ENCODE data around the gene ZNF282.

The ZNF282 gene

GRCh38 chr7:149220534-149220933, 25.2 kb downstream of the ZNF282 start:
- no peak; the same call in 2 of the 3 replicates for ATAC-seq
- no peak for TF ChIP-seq ISL1 (CRISPR knock-in tag; IDR thresholded peaks at IDR 0.05)
- TF ChIP-seq OSR1 (CRISPR knock-in tag; IDR thresholded peaks at IDR 0.05), result no peak
- no peak for TF ChIP-seq GLIS3 (CRISPR knock-in tag; IDR thresholded peaks at IDR 0.05)
- no peak for TF ChIP-seq ZFP30 (CRISPR knock-in tag; IDR thresholded peaks at IDR 0.05)
- no peak for TF ChIP-seq ZFP3 (CRISPR knock-in tag; IDR thresholded peaks at IDR 0.05)
- TF ChIP-seq TSHZ2 (CRISPR knock-in tag; IDR thresholded peaks at IDR 0.05), result no peak
- TF ChIP-seq SNAI2 (CRISPR knock-in tag; IDR thresholded peaks at IDR 0.05), result no peak
- TF ChIP-seq BACH2 (CRISPR knock-in tag; IDR thresholded peaks at IDR 0.05; ENCODE audit: borderline replicate concordance), result no peak
- no peak for TF ChIP-seq ESRRG (CRISPR knock-in tag; IDR thresholded peaks at IDR 0.05)
- TF ChIP-seq CREB5 (CRISPR knock-in tag; IDR thresholded peaks at IDR 0.05; ENCODE audit: low read depth), result no peak
- no peak for TF ChIP-seq ZC3H10 (CRISPR knock-in tag; IDR thresholded peaks at IDR 0.05)
- no peak for TF ChIP-seq ZNF8 (CRISPR knock-in tag; IDR thresholded peaks at IDR 0.05)
- no peak for TF ChIP-seq PATZ1 (CRISPR knock-in tag; IDR thresholded peaks at IDR 0.05; ENCODE audit: borderline replicate concordance)
- no peak for TF ChIP-seq CSDC2 (CRISPR knock-in tag; IDR thresholded peaks at IDR 0.05)

- no peak for TF ChIP-seq TOX (CRISPR knock-in tag; IDR thresholded peaks at IDR 0.05; ENCODE audit: borderline replicate concordance)
- no peak for TF ChIP-seq CSDC2 (CRISPR knock-in tag; IDR thresholded peaks at IDR 0.05)
- no peak for TF ChIP-seq ZNF70 (CRISPR knock-in tag; IDR thresholded peaks at IDR 0.05)
- no peak for TF ChIP-seq TCF4 (CRISPR knock-in tag; IDR thresholded peaks at IDR 0.05; ENCODE audit: borderline replicate concordance)
- TF ChIP-seq RARB (CRISPR knock-in tag; IDR thresholded peaks at IDR 0.05), result no peak
- TF ChIP-seq ZNF8 (CRISPR knock-in tag; IDR thresholded peaks at IDR 0.05), result no peak
- no peak for ATAC-seq
Observed at GRCh38 chr7:149223176-149223575, 27.8 kb downstream of the ZNF282 start.

- ATAC-seq, result no peak
Observed at GRCh38 chr7:149223761-149224160, 28.4 kb downstream of the ZNF282 start.

More at GRCh38 chr7:149223761-149224160, 28.4 kb downstream of the ZNF282 start:
- TF ChIP-seq SNAI2 (CRISPR knock-in tag; IDR thresholded peaks at IDR 0.05) (no peak), CSDC2 (CRISPR knock-in tag; IDR thresholded peaks at IDR 0.05) (no peak), ESRRG (CRISPR knock-in tag; IDR thresholded peaks at IDR 0.05) (no peak), TCF4 (CRISPR knock-in tag; IDR thresholded peaks at IDR 0.05; ENCODE audit: borderline replicate concordance) (no peak), OSR1 (CRISPR knock-in tag; IDR thresholded peaks at IDR 0.05) (no peak), ZC3H10 (CRISPR knock-in tag; IDR thresholded peaks at IDR 0.05) (no peak), PATZ1 (CRISPR knock-in tag; IDR thresholded peaks at IDR 0.05; ENCODE audit: borderline replicate concordance) (no peak), ZFP3 (CRISPR knock-in tag; IDR thresholded peaks at IDR 0.05) (no peak), POU6F1 (CRISPR knock-in tag; IDR thresholded peaks at IDR 0.05; ENCODE audit: borderline replicate concordance, low read depth) (no peak), TOX (CRISPR knock-in tag; IDR thresholded peaks at IDR 0.05; ENCODE audit: borderline replicate concordance) (no peak), ZFP30 (CRISPR knock-in tag; IDR thresholded peaks at IDR 0.05) (no peak), ZNF70 (CRISPR knock-in tag; IDR thresholded peaks at IDR 0.05) (no peak), ARNTL (CRISPR knock-in tag; IDR thresholded peaks at IDR 0.05; ENCODE audit: borderline replicate concordance, low read depth) (no peak), ZNF8 (CRISPR knock-in tag; IDR thresholded peaks at IDR 0.05) (no peak)

Data from SK-N-SH treated with all-trans-retinoic acid at 6 μM for 48 hours (cell line).